H1 (cell line): ENCODE results near the gene H2BK1. TPM values are rescaled to one million over a fixed set of nuclear protein-coding genes. Genes with fewer than 3 reads are reported as not detected.

Source experiments
- CTCF ChIA-PET: fragments of 300-600 bp; sonication (Branson Sonifier 250); formaldehyde crosslinking; loops from one replicate; lab custom pipeline; 2021; ENCODE audit not compliant: partially characterized antibody; lab: Charles Lee
- POLR2A ChIA-PET: fragments of 300-600 bp; sonication (Branson Sonifier 250); formaldehyde crosslinking; loops from one replicate; lab custom pipeline; 2021; ENCODE audit warnings: inconsistent platforms; ENCODE audit not compliant: partially characterized antibody; lab: Charles Lee
- DNase-seq, 2 experiments: peaks; one replicate each; pipeline versions ENCODE4 v3.0.0 to v3.0.0-alpha.2; 2010 to 2022; ENCODE audit warnings: low spot score in 2 of 2, low read depth in 1 of 2, mixed read lengths in 1 of 2
- FAIRE-seq: peaks from 2 replicates; lab custom pipeline; 2011; peaks lifted over from hg19 to GRCh38; lab: Jason Lieb, UNC
- H2AFZ ChIP-seq: 2 replicates; pipeline ENCODE4 v1.8.1; 2012; ENCODE audit warnings: low read length, inconsistent platforms
- H2AK5ac ChIP-seq: 2 replicates; pipeline ENCODE4 v1.6.1; 2013; ENCODE audit warnings: low read depth, low read length
- H2BK120ac ChIP-seq: replicated peaks from 2 replicates; pipeline ENCODE3; 2013; ENCODE audit warnings: low read depth, low read length, inconsistent platforms
- H2BK12ac ChIP-seq: 2 replicates; pipeline ENCODE4 v1.6.1; 2013; ENCODE audit warnings: low read depth, low read length
- H2BK15ac ChIP-seq: 2 replicates; pipeline ENCODE4 v1.6.1; 2013; ENCODE audit warnings: low read length
- H2BK20ac ChIP-seq: 2 replicates; pipeline ENCODE4 v1.6.1; 2013; ENCODE audit warnings: low read length
- H2BK5ac ChIP-seq: 2 replicates; pipeline ENCODE4 v1.6.1; 2013; ENCODE audit warnings: low read depth, low read length
- H3K14ac ChIP-seq: 2 replicates; pipeline ENCODE4 v1.6.1; 2013; ENCODE audit warnings: inconsistent platforms; ENCODE audit not compliant: insufficient read length
- H3K18ac ChIP-seq: 2 replicates; pipeline ENCODE4 v1.6.1; 2013; ENCODE audit warnings: low read length; ENCODE audit errors: extremely low read depth
- H3K23ac ChIP-seq: 2 replicates; pipeline ENCODE4 v1.6.1; 2013; ENCODE audit warnings: inconsistent platforms; ENCODE audit not compliant: insufficient read length
- H3K23me2 ChIP-seq: 2 replicates; pipeline ENCODE4 v1.6.1; 2013; ENCODE audit warnings: low read depth, low read length
- H3K27ac ChIP-seq: 2 replicates; pipeline ENCODE4 v1.6.1; 2011; ENCODE audit warnings: low read depth, low read length, inconsistent platforms
- H3K27me3 ChIP-seq, 4 experiments: replicated peaks in 1 of 4; 1 replicate in 1 of 4; 2 replicates in 3 of 4; pipeline versions ENCODE4 v1.6.1 to v1.8.1; 2011 to 2013; ENCODE audit warnings: low read length in 3 of 4, mild to moderate bottlenecking in 3 of 4, inconsistent platforms in 2 of 4, mixed read lengths in 2 of 4, moderate library complexity in 1 of 4; ENCODE audit not compliant: control insufficient read depth in 3 of 4, insufficient read depth in 3 of 4; ENCODE audit errors: extremely low read depth in 1 of 4
- H3K36me3 ChIP-seq, 4 experiments: 2 replicates each; pipeline versions ENCODE4 v1.6.1 to v1.8.1; 2011 to 2013; ENCODE audit warnings: mild to moderate bottlenecking in 4 of 4, low read length in 3 of 4, moderate library complexity in 2 of 4, control low read depth in 1 of 4, inconsistent platforms in 1 of 4; ENCODE audit not compliant: insufficient read depth in 4 of 4, control insufficient read depth in 2 of 4
- H3K4ac ChIP-seq: replicated peaks from 2 replicates; pipeline ENCODE3; 2013; ENCODE audit warnings: low read length, low read depth, mixed read lengths, inconsistent platforms; ENCODE audit not compliant: insufficient read length
- H3K4me1 ChIP-seq, 4 experiments: replicated peaks in 1 of 4; 1 replicate in 1 of 4; 2 replicates in 3 of 4; pipeline versions ENCODE4 v1.6.1 to v1.8.1; 2011 to 2013; ENCODE audit warnings: low read length in 3 of 4, inconsistent platforms in 2 of 4, mixed read lengths in 1 of 4; ENCODE audit not compliant: insufficient read depth in 4 of 4, control insufficient read depth in 3 of 4
- H3K4me2 ChIP-seq, 2 experiments: 2 replicates each; pipeline versions ENCODE4 v1.6.1 to v1.8.1; 2011 to 2013; ENCODE audit warnings: low read depth in 2 of 2, low read length in 2 of 2, control low read depth in 1 of 2, inconsistent platforms in 1 of 2, mild to moderate bottlenecking in 1 of 2; ENCODE audit not compliant: insufficient read depth in 1 of 2
- H3K4me3 ChIP-seq, 4 experiments: fragments of 200-600, 300-600 bp in 1 of 4; sonication (generic), shearing (Covaris generic), sonication (Bioruptor Twin) in 1 of 4; 2 replicates each; pipeline versions ENCODE4 v1.5.1 to v1.8.1; 2011 to 2016; ENCODE audit warnings: low read length in 4 of 4, low read depth in 3 of 4, control low read depth in 2 of 4, inconsistent platforms in 2 of 4, mild to moderate bottlenecking in 2 of 4, mixed read lengths in 1 of 4, moderate library complexity in 1 of 4; ENCODE audit not compliant: insufficient read depth in 2 of 4; ENCODE audit errors: extremely low read depth in 1 of 4
- H3K56ac ChIP-seq: replicated peaks from 2 replicates; pipeline ENCODE3; 2013; ENCODE audit warnings: low read depth, mild to moderate bottlenecking, mixed read lengths, low read length, inconsistent platforms; ENCODE audit not compliant: insufficient read length
- H3K79me1 ChIP-seq: 2 replicates; pipeline ENCODE4 v1.6.1; 2013; ENCODE audit warnings: low read depth, low read length, control low read depth
- H3K79me2 ChIP-seq, 2 experiments: 2 replicates each; pipeline versions ENCODE4 v1.6.1 to v1.8.1; 2012 to 2013; ENCODE audit warnings: low read length in 2 of 2, mild to moderate bottlenecking in 2 of 2, inconsistent platforms in 1 of 2; ENCODE audit not compliant: insufficient read depth in 2 of 2, control insufficient read depth in 1 of 2
- H3K9ac ChIP-seq, 4 experiments: replicated peaks in 1 of 4; 1 replicate in 1 of 4; 2 replicates in 3 of 4; pipeline versions ENCODE4 v1.6.1 to v1.8.1; 2011 to 2013; ENCODE audit warnings: low read depth in 3 of 4, low read length in 3 of 4, control low read depth in 2 of 4, mild to moderate bottlenecking in 2 of 4, moderate library complexity in 2 of 4, inconsistent platforms in 1 of 4; ENCODE audit errors: extremely low read depth in 1 of 4
- H3K9me3 ChIP-seq, 2 experiments: 2 replicates each; pipeline versions ENCODE4 v1.6.1 to v1.8.1; 2012 to 2013; ENCODE audit warnings: mild to moderate bottlenecking in 2 of 2, moderate library complexity in 2 of 2, control low read depth in 1 of 2, inconsistent platforms in 1 of 2, low read depth in 1 of 2, low read length in 1 of 2, mixed read lengths in 1 of 2; ENCODE audit not compliant: insufficient read depth in 2 of 2
- H4K20me1 ChIP-seq, 2 experiments: replicated peaks in 1 of 2; 2 replicates each; pipeline versions ENCODE3 to v1.8.1; 2011 to 2013; ENCODE audit warnings: inconsistent platforms in 2 of 2, low read length in 2 of 2, mild to moderate bottlenecking in 1 of 2; ENCODE audit not compliant: insufficient read depth in 2 of 2, control insufficient read depth in 1 of 2
- H4K5ac ChIP-seq: 2 replicates; pipeline ENCODE4 v1.6.1; 2013; ENCODE audit warnings: low read length, low read depth, mixed read lengths, inconsistent platforms; ENCODE audit not compliant: insufficient read length
- H4K8ac ChIP-seq: 2 replicates; pipeline ENCODE4 v1.8.0; 2013; ENCODE audit warnings: mild to moderate bottlenecking, moderate library complexity, low read length, inconsistent platforms; ENCODE audit not compliant: insufficient read depth; ENCODE audit errors: extremely low read depth
- H4K91ac ChIP-seq: replicated peaks from 2 replicates; pipeline ENCODE3; 2013; ENCODE audit warnings: low read length, mixed read lengths, inconsistent platforms; ENCODE audit not compliant: insufficient read length
- CHD1 ChIP-seq: IDR thresholded peaks from 2 replicates; pipeline ENCODE4 v1.6.1; 2012; ENCODE audit warnings: low read depth, low read length, improper control_type of control experiment
- NANOG ChIP-seq: IDR thresholded peaks from 2 replicates; pipeline ENCODE4 v1.6.1; 2011; ENCODE audit warnings: low read length, low read depth, mild to moderate bottlenecking, inconsistent platforms; ENCODE audit not compliant: insufficient read depth, poor library complexity, severe bottlenecking
- RXRA ChIP-seq: IDR thresholded peaks from 2 replicates; pipeline ENCODE4 v1.6.1; 2011; ENCODE audit warnings: low read depth, mild to moderate bottlenecking, low read length, moderate library complexity; ENCODE audit not compliant: insufficient read depth
- SAP30 ChIP-seq: fragments of 300-600 bp; sonication (generic); IDR thresholded peaks from 2 replicates; pipeline ENCODE4 v1.7.1; 2012; ENCODE audit warnings: low read length, moderate library complexity, mild to moderate bottlenecking, inconsistent platforms; ENCODE audit not compliant: insufficient read depth, insufficient replicate concordance
- SP2 ChIP-seq: IDR thresholded peaks from 2 replicates; pipeline ENCODE4 v1.6.1; 2012; ENCODE audit warnings: mild to moderate bottlenecking, low read length, inconsistent platforms
- SP4 ChIP-seq: IDR thresholded peaks from 2 replicates; pipeline ENCODE4 v1.6.1; 2012; ENCODE audit warnings: low read length, inconsistent platforms
- WGBS, 2 experiments: shearing (Covaris generic) in 1 of 2; methylation state at CpG; one replicate each; pipeline versions ENCODE4 v1.1.6 to v1.1.7; 2013 to 2015; ENCODE audit warnings: low lambda C conversion rate in 2 of 2, mixed read lengths in 2 of 2, inconsistent platforms in 1 of 2, low coverage in 1 of 2, missing lambda C conversion rate in 1 of 2; ENCODE audit not compliant: insufficient replicate concordance in 2 of 2, insufficient coverage in 1 of 2, insufficient read length in 1 of 2; ENCODE audit errors: extremely low coverage in 1 of 2, missing lambda C conversion rate in 1 of 2; 5-methylcytosine and 5-hydroxymethylcytosine counted together
- polyA plus RNA-seq, 7 experiments: library from polyadenylated mRNA; depleted of rRNA in 3 of 7; stranded (reverse) in 5 of 7; unstranded in 2 of 7; fragments of >200 nt in 5 of 7; fragments of 200-250 nt in 2 of 7; gene quantifications; 1 replicate in 5 of 7; 2 replicates in 1 of 7; 4 replicates in 1 of 7; pipeline versions ENCODE4 v1.2.1 to v1.2.3, GENCODE V29; 2011 to 2013; ENCODE audit warnings: missing spikeins in 2 of 7, mixed read lengths in 2 of 7
- total RNA-seq: library from RNA; stranded (reverse); fragmentation: NEBNext Ultra II Directional; extraction: Animal tissue kit (Norgen Biotek cat#: 25700); gene quantifications from 2 replicates; pipeline ENCODE4 v1.2.1, GENCODE V29; 2021
- TF ChIP-seq, protein P1 (sequence below): IDR thresholded peaks from 2 replicates; pipeline ENCODE4 v1.6.1; 2011; ENCODE audit warnings: low read length, improper control_type of control experiment

H2BK1 gene
- total and polyA plus RNA-seq, 2 of the 8 experiments (the other 6 are each of a cell fraction or from before 2014, with no cell fraction given), result not detected

DNA sequence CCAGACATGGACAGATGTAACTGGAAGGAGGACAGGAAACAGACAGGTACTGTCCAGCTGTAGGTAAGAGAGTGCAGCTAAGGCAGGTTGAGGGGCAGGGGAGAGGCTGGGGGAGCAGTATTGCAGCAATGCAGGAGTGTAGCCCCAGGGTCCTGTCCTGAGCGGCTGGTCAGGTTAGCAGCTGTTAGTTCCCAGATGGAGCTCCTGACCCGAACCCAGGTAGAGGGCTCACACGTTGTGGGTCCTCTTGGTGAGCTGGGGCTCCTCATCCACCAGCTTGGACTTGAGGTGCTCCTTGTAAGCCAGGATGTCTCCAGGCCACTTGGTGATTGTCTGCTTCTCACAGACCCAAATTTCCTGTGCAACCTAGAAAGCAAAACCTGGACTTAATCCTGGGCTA is 3.5 kb upstream of the H2BK1 start:
- Histone ChIP-seq H2BK15ac (no peak overlapping the region), H3K4me2 (no peak overlapping the region), H3K9me3 (no peaks in the 10 kb centered on the region), H2AFZ (no peak overlapping the region), H2BK20ac (no peak overlapping the region), H3K56ac (no peak overlapping the region), H4K20me1 (peaks cover 5 to 6% of the 10 kb centered on the region in 2 experiments), H4K91ac (no peak overlapping the region), H3K4ac (no peak overlapping the region), H2BK120ac (no peak overlapping the region), H3K9ac (no peak overlapping the region), H3K4me3 (no peak overlapping the region), H3K18ac (no peak overlapping the region), H2AK5ac (no peak overlapping the region), H2BK5ac (no peak overlapping the region), H3K36me3 (peaks cover 27 to 63% (median 47%) of the 10 kb centered on the region in 4 experiments), H4K8ac (no peak overlapping the region; the same call in 1 of the 2 replicates), H2BK12ac (no peak overlapping the region), H3K14ac (no peak overlapping the region), H3K23me2 (no peaks in the 10 kb centered on the region), H3K4me1 (peaks cover 0 to 6% (median 3%) of the 10 kb centered on the region in 4 experiments; a peak in 4 of 7 replicates), H3K79me1 (no peaks in the 10 kb centered on the region), H3K27me3 (no peaks in the 10 kb centered on the region), H3K27ac (no peak overlapping the region), H3K79me2 (no peaks in the 10 kb centered on the region), H4K5ac (no peak overlapping the region), H3K23ac (no peak overlapping the region)
- ChIA-PET CTCF (interaction anchor here (0.7 to 4.0 kb wide), 10 partner anchors 9 to 202 kb away, joined by 3 to 25 read pairs (median 4); partner anchors contain the start of gene GBX1), POLR2A (interaction anchor here (1.5 to 5.7 kb wide), 2 partner anchors 12 to 15 kb away, joined by 6 to 36 read pairs; partner anchors contain the start of gene ABCF2)
- WGBS, 2 experiments, result 98% methylated on average over 3 of the region's 3 CpGs; no CpG with 5 or more reads in 1 of the 2 experiments
- TF ChIP-seq RXRA (no peak), CHD1 (no peak), SAP30 (no peak), SP2 (no peak), NANOG (no peak), SP4 (no peak)
- TF ChIP-seq, protein P1, sequence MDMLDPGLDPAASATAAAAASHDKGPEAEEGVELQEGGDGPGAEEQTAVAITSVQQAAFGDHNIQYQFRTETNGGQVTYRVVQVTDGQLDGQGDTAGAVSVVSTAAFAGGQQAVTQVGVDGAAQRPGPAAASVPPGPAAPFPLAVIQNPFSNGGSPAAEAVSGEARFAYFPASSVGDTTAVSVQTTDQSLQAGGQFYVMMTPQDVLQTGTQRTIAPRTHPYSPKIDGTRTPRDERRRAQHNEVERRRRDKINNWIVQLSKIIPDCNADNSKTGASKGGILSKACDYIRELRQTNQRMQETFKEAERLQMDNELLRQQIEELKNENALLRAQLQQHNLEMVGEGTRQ, result no peak
- FAIRE-seq (no peak), DNase-seq (no peak)
